K562 (cell line): ENCODE measurements around the gene NR1D1. TPM values are rescaled to one million over a fixed set of nuclear protein-coding genes. Genes with fewer than 3 reads are reported as not detected.

Experiments
- ATAC-seq: fragments of 200-7000 bp; cut with Tn5 transposase; 3 replicates; pipeline ENCODE4 v1.9.1; 2020; ENCODE audit warnings: moderate library complexity
- BruUV-seq: library from RNA; stranded (reverse); fragments of 400-500 nt; replicated peaks from 2 replicates; lab custom pipeline; 2021; lab: Mats Ljungman, UMichigan
- CTCF ChIA-PET: fragments of 300-600 bp; formaldehyde crosslinking; extraction: SDS; loops from one replicate; lab custom pipeline; 2021; ENCODE audit warnings: low intra/inter-chr PET ratio; lab: Yijun Ruan, JAX
- POLR2A ChIA-PET: fragments of 300-600, 350-650 bp; sonication (Branson Sonifier 250); formaldehyde crosslinking; extraction: SDS; loops from one replicate; lab custom pipeline; 2021; ENCODE audit warnings: antibody characterized with exemption, inconsistent platforms; lab: Yijun Ruan, JAX
- DNase-seq, 4 experiments: peaks; one replicate each; pipeline versions ENCODE4 v3.0.0 to v3.0.0-alpha.2; 2011 to 2018; ENCODE audit warnings: low spot score in 3 of 4, mixed read lengths in 3 of 4; ENCODE audit errors: extremely low read depth in 1 of 4
- FAIRE-seq: peaks from 2 replicates; lab custom pipeline; 2011; peaks lifted over from hg19 to GRCh38; lab: Jason Lieb, UNC
- H2AFZ ChIP-seq: 2 replicates; pipeline ENCODE4 v1.6.0; 2011; ENCODE audit warnings: low read depth, low read length, control low read depth, inconsistent platforms
- H3K27ac ChIP-seq: fragments of 200-600 bp; 3 replicates; pipeline ENCODE4 v1.8.0; 2011; ENCODE audit warnings: low read depth, mild to moderate bottlenecking, control low read depth, inconsistent platforms, low read length, moderate library complexity, mixed read lengths; ENCODE audit errors: extremely low read depth
- H3K27me3 ChIP-seq, 2 experiments: fragments of 300-600 bp in 1 of 2; 2 replicates in 1 of 2; 3 replicates in 1 of 2; pipeline versions ENCODE4 v1.6.0 to v1.8.0; 2011; ENCODE audit warnings: inconsistent platforms in 2 of 2, low read length in 2 of 2, mild to moderate bottlenecking in 1 of 2, mixed read lengths in 1 of 2, moderate library complexity in 1 of 2; ENCODE audit not compliant: control insufficient read depth in 2 of 2, insufficient read depth in 2 of 2
- H3K36me3 ChIP-seq: fragments of 300-600 bp; 3 replicates; pipeline ENCODE4 v1.8.0; 2011; ENCODE audit warnings: mild to moderate bottlenecking, low read length, inconsistent platforms; ENCODE audit not compliant: control insufficient read depth, insufficient read depth
- H3K4me1 ChIP-seq, 2 experiments: fragments of 200-600 bp in 1 of 2; replicated peaks in 1 of 2; 2 replicates in 1 of 2; 3 replicates in 1 of 2; pipeline versions ENCODE4 v1.5.1 to v1.8.0; 2011; ENCODE audit warnings: inconsistent platforms in 2 of 2, low read length in 2 of 2, mild to moderate bottlenecking in 1 of 2, mixed read lengths in 1 of 2, moderate library complexity in 1 of 2; ENCODE audit not compliant: control insufficient read depth in 2 of 2, insufficient read depth in 2 of 2
- H3K4me2 ChIP-seq: 2 replicates; pipeline ENCODE4 v1.6.1; 2011; ENCODE audit warnings: low read length, control low read depth, inconsistent platforms, mixed read lengths; ENCODE audit not compliant: insufficient read depth
- H3K4me3 ChIP-seq: fragments of 200-600 bp; sonication (generic), shearing (Covaris generic); 2 replicates; pipeline ENCODE4 v1.5.1; 2016; ENCODE audit warnings: control low read depth, inconsistent platforms
- H3K79me2 ChIP-seq: fragments of 200-600 bp; 3 replicates; pipeline ENCODE4 v1.8.0; 2011; ENCODE audit warnings: low read length, inconsistent platforms; ENCODE audit not compliant: control insufficient read depth, insufficient read depth
- H3K9ac ChIP-seq, 2 experiments: 2 replicates each; pipeline versions ENCODE4 v1.6.0 to v1.6.1; 2011; ENCODE audit warnings: low read depth in 2 of 2, low read length in 2 of 2, control low read depth in 1 of 2, inconsistent platforms in 1 of 2, mild to moderate bottlenecking in 1 of 2, mixed read lengths in 1 of 2; ENCODE audit not compliant: insufficient read depth in 1 of 2
- H3K9me1 ChIP-seq: one replicate; pipeline ENCODE4 v1.6.0; 2011; ENCODE audit warnings: inconsistent platforms, mild to moderate bottlenecking, low read length, moderate library complexity; ENCODE audit not compliant: control insufficient read depth, insufficient read depth
- H3K9me3 ChIP-seq: replicated peaks from 2 replicates; pipeline ENCODE4 v1.5.1; 2011; ENCODE audit warnings: low read depth, low read length, inconsistent platforms; ENCODE audit not compliant: control insufficient read depth, insufficient read depth
- H4K20me1 ChIP-seq: replicated peaks from 2 replicates; pipeline ENCODE4 v1.6.1; 2011; ENCODE audit warnings: low read length, inconsistent platforms, mixed read lengths; ENCODE audit not compliant: control insufficient read depth, insufficient read depth
- ADNP ChIP-seq: fragments of 200-800 bp; sonication (Bioruptor generic); IDR thresholded peaks from 2 replicates; pipeline ENCODE4 v1.6.1; 2016; ENCODE audit warnings: missing genetic modification characterization, missing compliant biosample characterization
- PURB ChIP-seq: sonication (generic); formaldehyde crosslinking; IDR thresholded peaks from 2 replicates; pipeline ENCODE4 v1.9.0; 2021; ENCODE audit warnings: low read depth, mild to moderate bottlenecking, missing genetic modification reagents
- WGBS: fragments of 100-300 bp; shearing (Covaris generic); methylation state at CpG from one replicate; pipeline ENCODE4 v1.1.6; 2016; ENCODE audit warnings: low coverage, mixed read lengths; ENCODE audit not compliant: insufficient coverage; ENCODE audit errors: missing lambda C conversion rate; 5-methylcytosine and 5-hydroxymethylcytosine counted together
- in situ Hi-C: fragments of 300-500 bp; cut with MboI; formaldehyde crosslinking; loops from 4 replicates; pipeline ENCODE4 v1.15.0; 2018; ENCODE audit warnings: inconsistent platforms, mixed read lengths
- intact Hi-C: fragments of 100-400 bp; cut with micrococcal nuclease; formaldehyde crosslinking; loops from 2 replicates; pipeline ENCODE4 v1.14.2; 2022
- polyA plus RNA-seq, 8 experiments: library from polyadenylated mRNA; depleted of rRNA in 4 of 8; stranded (reverse) in 5 of 8; unstranded in 3 of 8; fragments of >200 nt; fragmentation: Nextera tagmentation in 2 of 8; fragmentation: Illumina TruSeq in 1 of 8; extraction: Ambion mirVana in 2 of 8; extraction: Trizol in 1 of 8; gene quantifications; 2 replicates each; pipeline versions ENCODE4 v1.2.1 to v1.2.3, GENCODE V29; 2011 to 2014; ENCODE audit warnings: inconsistent platforms in 1 of 8, missing spikeins in 1 of 8
- total RNA-seq, 7 experiments: library from RNA; depleted of rRNA in 6 of 7; stranded (reverse); fragments of >200 nt in 6 of 7; fragmentation: Illumina TruSeq in 2 of 7; extraction: Trizol in 2 of 7; gene quantifications; 2 replicates each; pipeline versions ENCODE4 v1.2.1 to v1.2.3, GENCODE V29; 2011 to 2021; ENCODE audit warnings: low replicate concordance in 1 of 7

Gene NR1D1
- total and polyA plus RNA-seq, 9 of the 15 experiments (the other 6 are each of a cell fraction or from before 2014, with no cell fraction given), result 0.25 to 7.7 (median 0.65) TPM

- ATAC-seq (no peak), DNase-seq (no peak), FAIRE-seq (no peak)
- 20% methylated on average over 5 of the region's 5 CpGs for WGBS
- no peaks in the 10 kb centered on the region for H4K20me1 ChIP-seq
- no peaks in the 10 kb centered on the region for H3K79me2 ChIP-seq
- no TSS peak for BruUV-seq
- H3K27me3 ChIP-seq, result no peaks in the 10 kb centered on the region
- no peaks in the 10 kb centered on the region for H3K9me1 ChIP-seq
- peak overlapping the region; percentile 84 for H3K4me2 ChIP-seq
- ChIA-PET CTCF (interaction anchor here (1.1 to 3.2 kb wide), 5 partner anchors 48 to 419 kb away, joined by 3 to 15 read pairs (median 11); partner anchors contain the start of gene CSF3), POLR2A (interaction anchor here (0.8 to 8.0 kb wide), 7 partner anchors 9 to 304 kb away, joined by 3 to 66 read pairs (median 10); partner anchors contain the start of genes CASC3, MSL1, NR1D1 and TOP2A)
- in situ Hi-C loops (loop anchor here (5.0 kb wide), 1 partner anchor 178 kb away; no protein-coding TSS in a partner anchor), intact Hi-C loops (loop anchor here (1.0 to 5.0 kb wide), 4 partner anchors 54 to 243 kb away; partner anchors contain the start of gene CDC6)
- no peaks in the 10 kb centered on the region for H3K36me3 ChIP-seq
- peak overlapping the region; percentile 90 for H3K27ac ChIP-seq
- TF ChIP-seq PURB (CRISPR knock-in tag), result no peak
- 0 out of 2 replicates have a peak, but pooled peaks have one; percentile 35 for TF ChIP-seq ADNP (tag)
- peak overlapping the region; percentile 17; the same call in 1 of the 2 replicates for H3K4me3 ChIP-seq
- H3K9me3 ChIP-seq, result no peaks in the 10 kb centered on the region
- peak overlapping the region; percentile 85 to 96; a peak in 3 of 4 replicates for H3K9ac ChIP-seq
- H3K4me1 ChIP-seq, result peaks cover 43 to 65% of the 10 kb centered on the region in 2 experiments
- peak overlapping the region; percentile 90 for H2AFZ ChIP-seq
Observed at GRCh38 chr17:40113907-40114245, 13.5 kb upstream of the NR1D1 start.
